ENCODE measurements around the gene PIP5K1B. TPM values are rescaled to one million over a fixed set of nuclear protein-coding genes. Genes with fewer than 3 reads are reported as not detected.

PIP5K1B gene
- total RNA-seq, 1 donor from 2014 or later = 71.9 TPM

GRCh38 chr9:68950689-68951088 is 245.6 kb downstream of the PIP5K1B start:
- intact Hi-C loops (cut with micrococcal nuclease) = no loop called here
- peaks cover 15% of the 10 kb centered on the region for H3K4me1 ChIP-seq
- H3K36me3 ChIP-seq = no peaks in the 10 kb centered on the region
- DNase-seq = no peak
- H3K27ac ChIP-seq (replicated peaks) = no peak overlapping the region
- TF ChIP-seq CTCF (IDR thresholded peaks at IDR 0.05; ENCODE audit: borderline replicate concordance) = no peak
- no peaks in the 10 kb centered on the region for H3K27me3 ChIP-seq (ENCODE audit: low read depth)
- no peak overlapping the region for H3K4me3 ChIP-seq
- H3K9me3 ChIP-seq (replicated peaks) = no peaks in the 10 kb centered on the region

- no peaks in the 10 kb centered on the region for H3K27me3 ChIP-seq (ENCODE audit: low read depth)
- no peak for DNase-seq
- no peak overlapping the region for H3K4me3 ChIP-seq
- no peak for TF ChIP-seq CTCF (IDR thresholded peaks at IDR 0.05; ENCODE audit: borderline replicate concordance)
- H3K27ac ChIP-seq (replicated peaks) = no peak overlapping the region
- peaks cover 11% of the 10 kb centered on the region for H3K4me1 ChIP-seq
- intact Hi-C loops (cut with micrococcal nuclease) = no loop called here
- peaks cover 4% of the 10 kb centered on the region for H3K36me3 ChIP-seq
- no peaks in the 10 kb centered on the region for H3K9me3 ChIP-seq (replicated peaks)
These were observed 247.0 kb downstream of the PIP5K1B start for GRCh38 chr9:68951879-68952659.

- peaks cover 6% of the 10 kb centered on the region for H3K36me3 ChIP-seq
- H3K27ac ChIP-seq (replicated peaks) = no peak overlapping the region
- no peaks in the 10 kb centered on the region for H3K9me3 ChIP-seq (replicated peaks)
- H3K4me1 ChIP-seq = peaks cover 4% of the 10 kb centered on the region
- no peak overlapping the region for H3K4me3 ChIP-seq
- TF ChIP-seq CTCF (IDR thresholded peaks at IDR 0.05; ENCODE audit: borderline replicate concordance) = no peak
- intact Hi-C loops (cut with micrococcal nuclease) = no loop called here
- no peak for DNase-seq
- no peaks in the 10 kb centered on the region for H3K27me3 ChIP-seq (ENCODE audit: low read depth)
These were observed 248.7 kb downstream of the PIP5K1B start for GRCh38 chr9:68953771-68954170.

GRCh38 chr9:68955330-68955729 is 250.3 kb downstream of the PIP5K1B start:
- Histone ChIP-seq H3K4me1 (peaks cover 4% of the 10 kb centered on the region), H3K9me3 (replicated peaks) (no peaks in the 10 kb centered on the region), H3K36me3 (peaks cover 6% of the 10 kb centered on the region), H3K27ac (replicated peaks) (no peak overlapping the region), H3K4me3 (no peak overlapping the region), H3K27me3 (ENCODE audit: low read depth) (no peaks in the 10 kb centered on the region)
- intact Hi-C loops (cut with micrococcal nuclease) = no loop called here
- TF ChIP-seq CTCF (IDR thresholded peaks at IDR 0.05; ENCODE audit: borderline replicate concordance) = no peak
- no peak for DNase-seq

GRCh38 chr9:68957479-68957878 is 252.4 kb downstream of the PIP5K1B start:
- no peaks in the 10 kb centered on the region for H3K27me3 ChIP-seq (ENCODE audit: low read depth)
- intact Hi-C loops (cut with micrococcal nuclease) = no loop called here
- peaks cover 18% of the 10 kb centered on the region for H3K4me1 ChIP-seq
- no peaks in the 10 kb centered on the region for H3K9me3 ChIP-seq (replicated peaks)
- H3K36me3 ChIP-seq = peaks cover 6% of the 10 kb centered on the region
- H3K27ac ChIP-seq (replicated peaks) = no peak overlapping the region
- TF ChIP-seq CTCF (IDR thresholded peaks at IDR 0.05; ENCODE audit: borderline replicate concordance) = no peak
- no peak for DNase-seq
- no peak overlapping the region for H3K4me3 ChIP-seq

Measured in left ventricle myocardium inferior (tissue), 1 donor.